Esophagus muscularis mucosa (tissue), 3 donors: Measurements from ENCODE around the gene TNK2.

Experiments used
- CTCF ChIP-seq, 3 experiments: fragments of 200-600 bp in 2 of 3; fragments of 450-650 bp in 1 of 3; sonication (generic) in 2 of 3; IDR thresholded peaks; one replicate each; pipeline ENCODE4 v1.5.1; 2017 to 2019; ENCODE audit warnings: antibody characterized with exemption in 3 of 3, mild to moderate bottlenecking in 2 of 3, moderate library complexity in 1 of 3
- POLR2A ChIP-seq: fragments of 450-650 bp; IDR thresholded peaks from one replicate; pipeline ENCODE4 v1.6.1; 2017; ENCODE audit warnings: antibody characterized with exemption, moderate library complexity, mild to moderate bottlenecking, low read depth
- POLR2AphosphoS5 ChIP-seq, 2 donors: sonication (generic); formaldehyde crosslinking; IDR thresholded peaks; one replicate each; pipeline ENCODE4 v1.6.1; 2017; ENCODE audit warnings: antibody characterized with exemption in 2 of 2

GRCh38 chr3:195918176-195918575 lies 9.8 kb upstream of the TNK2 start:
- no peak for TF ChIP-seq CTCF (IDR thresholded peaks at IDR 0.05)
- no peak for TF ChIP-seq POLR2A
- TF ChIP-seq POLR2AphosphoS5 (IDR thresholded peaks at IDR 0.05), result no peak
